Cardiac muscle cell (in vitro differentiated cells and primary cell): Measurements from ENCODE around the gene FHOD3. TPM values are rescaled to one million over a fixed set of nuclear protein-coding genes. Genes with fewer than 3 reads are reported as not detected.

Experiments used
- DNase-seq, 2 donors: peaks; one replicate each; pipeline versions ENCODE4 v3.0.0 to v3.0.0-alpha.2; 2010 to 2017; ENCODE audit warnings: low read depth in 1 of 2, low spot score in 1 of 2
- H3K27ac ChIP-seq: fragments of 200-600 bp; sonication (generic); 2 replicates; pipeline ENCODE4 v1.5.1; 2016
- H3K27me3 ChIP-seq: fragments of 200-600 bp; sonication (generic); 2 replicates; pipeline ENCODE4 v1.6.0; 2016; ENCODE audit warnings: control low read depth
- H3K36me3 ChIP-seq: fragments of 200-600 bp; sonication (generic); 2 replicates; pipeline ENCODE4 v1.5.1; 2016; ENCODE audit warnings: control low read depth
- H3K4me1 ChIP-seq: fragments of 200-600 bp; sonication (generic); 2 replicates; pipeline ENCODE4 v1.8.1; 2017; ENCODE audit warnings: low read depth, mild to moderate bottlenecking, mixed run types
- H3K4me3 ChIP-seq: fragments of 200-600 bp; sonication (generic); 2 replicates; pipeline ENCODE4 v1.5.1; 2016; ENCODE audit warnings: mild to moderate bottlenecking
- H3K9me3 ChIP-seq: fragments of 200-600 bp; sonication (generic); 2 replicates; pipeline ENCODE4 v1.5.1; 2017; ENCODE audit warnings: low read depth, mild to moderate bottlenecking, control low read depth
- polyA plus RNA-seq: library from polyadenylated mRNA; unstranded; fragments of >200 nt; fragmentation: Nextera tagmentation; extraction: Ambion mirVana; gene quantifications from 2 replicates; pipeline ENCODE4 v1.2.1, GENCODE V29; 2016
- total RNA-seq: library from RNA; depleted of rRNA; stranded (reverse); fragments of >200 nt; gene quantifications from 2 replicates; pipeline ENCODE4 v1.2.3, GENCODE V29; 2016
- TF ChIP-seq, protein P1 (sequence below): IDR thresholded peaks from 2 replicates; pipeline ENCODE4 v1.5.1; 2012; ENCODE audit warnings: low read depth, mild to moderate bottlenecking, low read length

FHOD3 gene
- total and polyA plus RNA-seq, 2 experiments from 2014 or later, result 127 to 347 TPM

DNA sequence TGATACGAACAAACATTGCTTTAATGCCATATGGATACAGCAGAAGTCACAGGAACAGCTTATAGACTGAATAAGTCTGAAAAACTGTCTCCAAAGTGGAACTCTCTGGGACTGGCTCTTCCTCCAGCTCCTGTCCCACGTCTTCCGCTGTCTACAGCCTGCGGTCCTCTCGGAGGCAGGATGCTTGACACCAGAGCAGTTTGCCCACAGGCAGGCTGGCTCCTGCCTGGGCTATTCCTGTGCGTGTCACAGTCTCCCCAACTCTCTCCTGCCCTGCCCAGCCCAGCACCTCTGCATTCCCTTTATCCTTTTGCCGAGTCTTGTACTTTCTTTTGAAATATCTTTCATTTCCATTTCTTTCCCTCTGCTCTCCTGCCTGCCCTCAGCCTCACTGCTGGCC is 234.1 kb downstream of the FHOD3 start:
- DNase-seq, result no peak
- no peaks in the 10 kb centered on the region for H3K27me3 ChIP-seq
- H3K9me3 ChIP-seq, result no peaks in the 10 kb centered on the region
- peaks cover 37% of the 10 kb centered on the region for H3K4me1 ChIP-seq
- peaks cover 13% of the 10 kb centered on the region for H3K36me3 ChIP-seq
- H3K27ac ChIP-seq, result peak overlapping the region; percentile 18
- TF ChIP-seq, protein P1, sequence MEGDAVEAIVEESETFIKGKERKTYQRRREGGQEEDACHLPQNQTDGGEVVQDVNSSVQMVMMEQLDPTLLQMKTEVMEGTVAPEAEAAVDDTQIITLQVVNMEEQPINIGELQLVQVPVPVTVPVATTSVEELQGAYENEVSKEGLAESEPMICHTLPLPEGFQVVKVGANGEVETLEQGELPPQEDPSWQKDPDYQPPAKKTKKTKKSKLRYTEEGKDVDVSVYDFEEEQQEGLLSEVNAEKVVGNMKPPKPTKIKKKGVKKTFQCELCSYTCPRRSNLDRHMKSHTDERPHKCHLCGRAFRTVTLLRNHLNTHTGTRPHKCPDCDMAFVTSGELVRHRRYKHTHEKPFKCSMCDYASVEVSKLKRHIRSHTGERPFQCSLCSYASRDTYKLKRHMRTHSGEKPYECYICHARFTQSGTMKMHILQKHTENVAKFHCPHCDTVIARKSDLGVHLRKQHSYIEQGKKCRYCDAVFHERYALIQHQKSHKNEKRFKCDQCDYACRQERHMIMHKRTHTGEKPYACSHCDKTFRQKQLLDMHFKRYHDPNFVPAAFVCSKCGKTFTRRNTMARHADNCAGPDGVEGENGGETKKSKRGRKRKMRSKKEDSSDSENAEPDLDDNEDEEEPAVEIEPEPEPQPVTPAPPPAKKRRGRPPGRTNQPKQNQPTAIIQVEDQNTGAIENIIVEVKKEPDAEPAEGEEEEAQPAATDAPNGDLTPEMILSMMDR, result no peak
- no peak overlapping the region for H3K4me3 ChIP-seq

DNA sequence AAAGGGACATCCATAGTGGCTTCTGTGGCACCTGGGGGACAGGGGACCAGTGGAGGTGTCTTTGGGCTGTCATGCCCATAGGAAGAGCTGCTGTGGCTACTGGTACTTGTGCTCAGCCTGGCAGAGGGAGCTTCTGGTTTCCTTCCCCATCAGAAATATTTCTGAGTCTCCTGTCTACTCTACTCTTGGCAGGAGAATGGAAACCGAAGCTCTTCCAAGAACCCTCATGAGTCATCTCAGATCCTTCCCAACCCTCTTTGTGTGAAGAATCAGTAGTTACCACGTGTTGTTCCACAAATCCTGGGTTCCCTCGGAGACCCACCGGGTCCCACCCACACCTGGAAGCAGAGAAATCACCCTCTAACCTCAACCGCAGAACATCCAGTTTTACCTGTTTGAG is 234.9 kb downstream of the FHOD3 start:
- no peak overlapping the region for H3K27ac ChIP-seq
- no peak overlapping the region for H3K4me3 ChIP-seq
- no peaks in the 10 kb centered on the region for H3K27me3 ChIP-seq
- no peaks in the 10 kb centered on the region for H3K9me3 ChIP-seq
- H3K4me1 ChIP-seq, result peaks cover 42% of the 10 kb centered on the region
- TF ChIP-seq, protein P1, result no peak
- DNase-seq, result peak in 1 of 2 donors; percentile 66
- peaks cover 7% of the 10 kb centered on the region for H3K36me3 ChIP-seq

DNA sequence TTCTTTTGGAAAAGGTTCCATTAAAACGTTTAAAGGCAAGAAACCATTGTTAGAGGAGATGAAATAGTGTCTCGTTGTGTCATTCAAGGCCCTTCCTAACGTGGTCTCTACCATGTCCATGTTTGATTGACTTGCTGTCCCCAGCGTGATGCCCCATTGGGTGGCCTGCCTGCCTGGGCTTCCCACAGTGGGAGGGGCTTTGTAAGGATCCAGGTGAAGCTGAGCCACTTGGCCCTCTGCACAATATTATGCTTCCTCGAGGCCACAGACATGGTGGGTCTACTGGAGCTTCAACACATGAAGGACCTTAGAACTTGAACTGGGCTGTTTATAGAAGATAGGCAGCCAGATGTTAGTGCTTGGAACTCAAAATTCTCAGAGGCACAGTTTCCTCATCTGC is 235.3 kb downstream of the FHOD3 start:
- H3K9me3 ChIP-seq, result no peaks in the 10 kb centered on the region
- H3K27me3 ChIP-seq, result no peaks in the 10 kb centered on the region
- H3K4me3 ChIP-seq, result no peak overlapping the region
- TF ChIP-seq, protein P1, result no peak
- DNase-seq, result no peak
- peaks cover 4% of the 10 kb centered on the region for H3K36me3 ChIP-seq
- no peak overlapping the region for H3K27ac ChIP-seq
- peaks cover 39% of the 10 kb centered on the region for H3K4me1 ChIP-seq

DNA sequence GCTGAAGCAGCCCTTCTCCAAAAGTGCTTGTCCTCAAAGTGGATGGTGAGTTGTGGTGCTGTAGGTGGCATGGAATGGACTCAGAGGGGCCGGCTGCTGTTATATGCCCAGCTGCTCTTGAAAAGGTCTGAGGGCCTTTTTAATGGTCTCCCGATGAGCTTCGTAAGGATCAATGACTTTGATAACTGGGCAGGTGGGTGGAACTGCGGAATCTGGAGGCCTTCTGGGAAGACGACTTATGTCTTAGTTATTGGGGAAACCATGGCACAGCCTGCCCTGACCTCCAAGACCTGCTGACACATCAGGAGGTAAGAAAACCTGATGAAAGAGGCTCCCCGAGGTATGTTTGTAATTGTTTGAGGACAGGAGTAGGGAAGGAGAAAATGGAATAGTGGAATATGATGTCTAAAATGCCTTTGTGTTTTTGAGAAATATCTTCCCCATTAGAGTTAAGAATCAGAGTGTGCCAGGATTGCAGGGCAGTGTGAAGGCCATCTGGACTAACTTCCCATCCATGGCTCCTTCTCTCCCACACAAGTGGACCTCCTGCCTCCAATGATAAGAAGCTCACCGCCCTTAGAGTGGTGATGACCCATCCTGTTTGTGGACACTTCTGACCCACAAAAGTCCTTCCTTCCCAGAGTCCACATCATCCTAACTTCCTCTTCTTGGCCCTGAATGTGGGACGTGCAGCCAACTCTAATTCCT is 236.1 kb downstream of the FHOD3 start:
- Histone ChIP-seq H3K27ac (no peak overlapping the region), H3K36me3 (peaks cover 3% of the 10 kb centered on the region), H3K4me1 (peaks cover 33% of the 10 kb centered on the region), H3K4me3 (no peak overlapping the region), H3K27me3 (no peaks in the 10 kb centered on the region), H3K9me3 (no peaks in the 10 kb centered on the region)
- TF ChIP-seq, protein P1, result no peak
- peak in 1 of 2 donors; percentile 18 for DNase-seq

DNA sequence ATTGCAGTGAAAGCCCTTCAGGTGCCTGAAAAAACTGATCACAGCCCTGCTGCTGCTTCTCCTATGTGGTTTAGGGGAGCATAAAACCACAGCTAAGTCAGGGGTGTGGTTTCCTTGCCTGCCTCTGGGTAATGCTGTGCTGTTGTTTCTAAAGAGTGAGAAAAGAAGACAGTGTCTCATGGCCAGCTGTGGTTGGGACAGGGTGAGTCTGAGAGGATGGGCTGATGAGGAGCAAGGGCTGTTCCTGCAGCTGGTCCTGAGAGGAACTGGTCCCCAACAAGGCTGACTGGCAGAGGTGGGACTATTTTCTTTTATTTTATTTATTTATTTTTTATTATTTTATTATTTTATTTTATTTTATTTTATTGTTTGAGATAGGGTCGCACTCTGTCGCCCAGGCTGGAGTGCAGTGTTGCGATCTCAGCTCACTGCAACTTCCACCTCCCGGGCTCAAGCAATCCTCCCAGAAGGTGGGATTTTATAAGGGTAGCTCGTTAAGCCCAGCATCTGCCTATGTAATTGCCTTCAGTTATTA is 236.7 kb downstream of the FHOD3 start:
- TF ChIP-seq, protein P1, result no peak
- peak overlapping the region; percentile 8 for H3K27ac ChIP-seq
- no peaks in the 10 kb centered on the region for H3K36me3 ChIP-seq
- H3K9me3 ChIP-seq, result no peaks in the 10 kb centered on the region
- H3K4me3 ChIP-seq, result no peak overlapping the region
- H3K27me3 ChIP-seq, result no peaks in the 10 kb centered on the region
- DNase-seq, result peak in 1 of 2 donors; percentile 13
- peaks cover 35% of the 10 kb centered on the region for H3K4me1 ChIP-seq
